SK-N-SH treated with all-trans-retinoic acid at 6 μM for 48 hours (cell line): ENCODE data around the gene PEX10.

ENCODE experiments used
- ATAC-seq: fragments of 200-7000 bp; cut with Tn5 transposase; 3 replicates; pipeline ENCODE4 v1.9.1; 2020; ENCODE audit warnings: mild to moderate bottlenecking, moderate library complexity
- BACH2 ChIP-seq: fragments of 250-450 bp; sonication (Bioruptor Pico); IDR thresholded peaks from 2 replicates; pipeline ENCODE4 v1.9.0; 2021; ENCODE audit warnings: mild to moderate bottlenecking, borderline replicate concordance
- CREB5 ChIP-seq: fragments of 250-450 bp; sonication (Bioruptor Pico); IDR thresholded peaks from 2 replicates; pipeline ENCODE4 v1.5.1; 2020; ENCODE audit warnings: low read depth, mild to moderate bottlenecking, moderate library complexity
- CSDC2 ChIP-seq: fragments of 250-450 bp; sonication (Bioruptor Pico); IDR thresholded peaks from 2 replicates; pipeline ENCODE4 v1.5.0; 2020; ENCODE audit warnings: mild to moderate bottlenecking, moderate library complexity
- ESRRG ChIP-seq: fragments of 250-450 bp; sonication (Bioruptor Pico); IDR thresholded peaks from 2 replicates; pipeline ENCODE4 v1.6.1; 2021; ENCODE audit warnings: mild to moderate bottlenecking
- GLIS3 ChIP-seq: fragments of 250-450 bp; sonication (Bioruptor Pico); IDR thresholded peaks from 2 replicates; pipeline ENCODE4 v1.5.0; 2020; ENCODE audit warnings: mild to moderate bottlenecking, moderate library complexity
- ISL1 ChIP-seq: fragments of 250-450 bp; sonication (Bioruptor Pico); IDR thresholded peaks from 2 replicates; pipeline ENCODE4 v2.1.2; 2022; ENCODE audit warnings: mild to moderate bottlenecking, moderate library complexity
- OSR1 ChIP-seq: fragments of 250-450 bp; sonication (Bioruptor Pico); IDR thresholded peaks from 2 replicates; pipeline ENCODE4 v1.8.0; 2022; ENCODE audit warnings: moderate library complexity, mild to moderate bottlenecking, inconsistent platforms
- POU6F1 ChIP-seq: fragments of 250-450 bp; sonication (Bioruptor Pico); IDR thresholded peaks from 2 replicates; pipeline ENCODE4 v1.8.0; 2021; ENCODE audit warnings: low read depth, mild to moderate bottlenecking, moderate library complexity, borderline replicate concordance
- RARB ChIP-seq: fragments of 250-450 bp; sonication (Bioruptor Pico); IDR thresholded peaks from 2 replicates; pipeline ENCODE4 v1.8.0; 2021; ENCODE audit warnings: mild to moderate bottlenecking, moderate library complexity
- SNAI2 ChIP-seq: fragments of 250-450 bp; sonication (Bioruptor Pico); IDR thresholded peaks from 2 replicates; pipeline ENCODE4 v1.5.0; 2020; ENCODE audit warnings: mild to moderate bottlenecking, moderate library complexity
- TCF4 ChIP-seq: fragments of 250-450 bp; sonication (Bioruptor Pico); IDR thresholded peaks from 2 replicates; pipeline ENCODE4 v1.8.0; 2021; ENCODE audit warnings: mild to moderate bottlenecking, moderate library complexity, borderline replicate concordance
- TOX ChIP-seq: fragments of 250-450 bp; sonication (Bioruptor Pico); IDR thresholded peaks from 2 replicates; pipeline ENCODE4 v1.8.0; 2021; ENCODE audit warnings: mild to moderate bottlenecking, moderate library complexity, borderline replicate concordance
- ZC3H10 ChIP-seq: fragments of 250-450 bp; sonication (Bioruptor Pico); IDR thresholded peaks from 2 replicates; pipeline ENCODE4 v1.5.1; 2021; ENCODE audit warnings: mild to moderate bottlenecking, moderate library complexity
- ZFP3 ChIP-seq: fragments of 250-450 bp; sonication (Bioruptor Pico); IDR thresholded peaks from 2 replicates; pipeline ENCODE4 v1.5.0; 2020; ENCODE audit warnings: mild to moderate bottlenecking, moderate library complexity
- ZFP30 ChIP-seq: fragments of 450-650 bp; formaldehyde crosslinking; IDR thresholded peaks from 2 replicates; pipeline ENCODE4 v1.5.0; 2022; ENCODE audit warnings: mild to moderate bottlenecking, moderate library complexity
- ZNF565 ChIP-seq: fragments of 450-650 bp; formaldehyde crosslinking; conservative IDR thresholded peaks from 2 replicates; pipeline ENCODE4 v1.5.0; 2020; ENCODE audit warnings: low read depth, mild to moderate bottlenecking, moderate library complexity
- ZNF70 ChIP-seq: fragments of 450-650 bp; formaldehyde crosslinking; IDR thresholded peaks from 2 replicates; pipeline ENCODE4 v1.5.0; 2020; ENCODE audit warnings: mild to moderate bottlenecking, moderate library complexity
- ZNF8 ChIP-seq: fragments of 450-650 bp; formaldehyde crosslinking; IDR thresholded peaks from 2 replicates; pipeline ENCODE4 v1.5.0; 2020; ENCODE audit warnings: mild to moderate bottlenecking, moderate library complexity
- TF ChIP-seq, protein P1 (sequence below): fragments of 250-450 bp; sonication (Bioruptor Pico); IDR thresholded peaks from 2 replicates; pipeline ENCODE4 v1.5.0; 2020; ENCODE audit warnings: mild to moderate bottlenecking, moderate library complexity
- TF ChIP-seq, protein P2 (sequence below): fragments of 250-450 bp; sonication (Bioruptor Pico); IDR thresholded peaks from 2 replicates; pipeline ENCODE4 v1.8.0; 2020; ENCODE audit warnings: mild to moderate bottlenecking, moderate library complexity, borderline replicate concordance
- TF ChIP-seq, protein P3 (sequence below): fragments of 250-450 bp; sonication (Bioruptor Pico); IDR thresholded peaks from 2 replicates; pipeline ENCODE4 v1.5.1; 2021; ENCODE audit warnings: mild to moderate bottlenecking, moderate library complexity

Gene PEX10

DNA sequence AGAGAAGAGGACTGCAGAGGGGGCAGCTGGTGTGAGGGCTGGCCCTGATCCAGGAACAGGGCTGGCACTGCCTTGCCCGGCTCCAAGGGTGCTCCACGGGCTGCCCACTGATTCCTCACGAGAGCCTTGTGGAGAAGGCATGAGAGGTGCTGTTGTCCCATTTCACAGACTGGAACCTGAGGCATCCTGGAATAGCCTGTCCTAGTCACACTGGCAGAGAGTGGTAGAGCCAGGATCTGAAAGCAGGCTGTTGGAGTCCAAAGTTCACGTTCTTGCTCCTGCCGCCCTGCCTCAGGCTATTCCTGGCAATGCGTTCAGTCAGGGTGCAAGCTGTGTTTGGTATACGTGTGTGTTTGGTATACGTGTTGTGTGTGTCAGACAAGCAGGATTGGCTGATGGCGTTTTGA lies 18.9 kb downstream of the PEX10 start:
- TF ChIP-seq OSR1: no peak
- no peak for TF ChIP-seq ZFP30
- no peak for TF ChIP-seq TCF4 (CRISPR knock-in tag)
- no peak for ATAC-seq

DNA sequence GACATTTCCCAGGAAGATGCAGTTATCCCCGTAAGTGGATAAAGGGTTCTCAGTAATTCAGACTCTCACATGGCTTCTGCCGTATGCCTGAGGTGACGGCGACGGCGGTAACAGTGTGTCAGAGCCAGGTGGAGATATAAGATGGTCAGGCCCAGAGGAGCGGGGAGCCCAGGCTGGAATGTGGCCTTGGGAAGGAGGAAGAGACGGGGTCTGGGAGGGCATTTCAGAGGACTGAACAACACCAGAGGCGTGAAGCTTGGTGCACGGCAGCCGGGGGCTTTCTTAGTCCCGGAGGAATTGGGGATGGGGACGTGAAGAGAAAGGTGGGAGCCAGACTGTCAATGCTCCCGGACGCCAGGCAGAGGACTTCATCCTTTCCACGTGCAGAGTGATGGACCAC lies 19.7 kb downstream of the PEX10 start:
- ATAC-seq: no peak
- no peak for TF ChIP-seq ZNF565
- TF ChIP-seq, all 23 proteins: peak for 0

GRCh38 chr1:2391931-2392509 lies 20.3 kb downstream of the PEX10 start:
- peak; percentile 7 for ATAC-seq
- TF ChIP-seq ESRRG (CRISPR knock-in tag) (no peak), SNAI2 (CRISPR knock-in tag) (no peak), ZFP3 (CRISPR knock-in tag) (no peak), CREB5 (CRISPR knock-in tag) (no peak), ISL1 (CRISPR knock-in tag) (no peak), ZNF565 (no peak), TCF4 (CRISPR knock-in tag) (no peak), ZNF8 (CRISPR knock-in tag) (no peak), BACH2 (no peak), POU6F1 (CRISPR knock-in tag) (no peak), TOX (CRISPR knock-in tag) (no peak), RARB (CRISPR knock-in tag) (no peak), CSDC2 (CRISPR knock-in tag) (no peak), OSR1 (no peak), ZFP30 (no peak), ZNF70 (CRISPR knock-in tag) (no peak)
- TF ChIP-seq, protein P1, sequence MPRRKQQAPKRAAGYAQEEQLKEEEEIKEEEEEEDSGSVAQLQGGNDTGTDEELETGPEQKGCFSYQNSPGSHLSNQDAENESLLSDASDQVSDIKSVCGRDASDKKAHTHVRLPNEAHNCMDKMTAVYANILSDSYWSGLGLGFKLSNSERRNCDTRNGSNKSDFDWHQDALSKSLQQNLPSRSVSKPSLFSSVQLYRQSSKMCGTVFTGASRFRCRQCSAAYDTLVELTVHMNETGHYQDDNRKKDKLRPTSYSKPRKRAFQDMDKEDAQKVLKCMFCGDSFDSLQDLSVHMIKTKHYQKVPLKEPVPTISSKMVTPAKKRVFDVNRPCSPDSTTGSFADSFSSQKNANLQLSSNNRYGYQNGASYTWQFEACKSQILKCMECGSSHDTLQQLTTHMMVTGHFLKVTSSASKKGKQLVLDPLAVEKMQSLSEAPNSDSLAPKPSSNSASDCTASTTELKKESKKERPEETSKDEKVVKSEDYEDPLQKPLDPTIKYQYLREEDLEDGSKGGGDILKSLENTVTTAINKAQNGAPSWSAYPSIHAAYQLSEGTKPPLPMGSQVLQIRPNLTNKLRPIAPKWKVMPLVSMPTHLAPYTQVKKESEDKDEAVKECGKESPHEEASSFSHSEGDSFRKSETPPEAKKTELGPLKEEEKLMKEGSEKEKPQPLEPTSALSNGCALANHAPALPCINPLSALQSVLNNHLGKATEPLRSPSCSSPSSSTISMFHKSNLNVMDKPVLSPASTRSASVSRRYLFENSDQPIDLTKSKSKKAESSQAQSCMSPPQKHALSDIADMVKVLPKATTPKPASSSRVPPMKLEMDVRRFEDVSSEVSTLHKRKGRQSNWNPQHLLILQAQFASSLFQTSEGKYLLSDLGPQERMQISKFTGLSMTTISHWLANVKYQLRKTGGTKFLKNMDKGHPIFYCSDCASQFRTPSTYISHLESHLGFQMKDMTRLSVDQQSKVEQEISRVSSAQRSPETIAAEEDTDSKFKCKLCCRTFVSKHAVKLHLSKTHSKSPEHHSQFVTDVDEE: no peak
- TF ChIP-seq, protein P2, sequence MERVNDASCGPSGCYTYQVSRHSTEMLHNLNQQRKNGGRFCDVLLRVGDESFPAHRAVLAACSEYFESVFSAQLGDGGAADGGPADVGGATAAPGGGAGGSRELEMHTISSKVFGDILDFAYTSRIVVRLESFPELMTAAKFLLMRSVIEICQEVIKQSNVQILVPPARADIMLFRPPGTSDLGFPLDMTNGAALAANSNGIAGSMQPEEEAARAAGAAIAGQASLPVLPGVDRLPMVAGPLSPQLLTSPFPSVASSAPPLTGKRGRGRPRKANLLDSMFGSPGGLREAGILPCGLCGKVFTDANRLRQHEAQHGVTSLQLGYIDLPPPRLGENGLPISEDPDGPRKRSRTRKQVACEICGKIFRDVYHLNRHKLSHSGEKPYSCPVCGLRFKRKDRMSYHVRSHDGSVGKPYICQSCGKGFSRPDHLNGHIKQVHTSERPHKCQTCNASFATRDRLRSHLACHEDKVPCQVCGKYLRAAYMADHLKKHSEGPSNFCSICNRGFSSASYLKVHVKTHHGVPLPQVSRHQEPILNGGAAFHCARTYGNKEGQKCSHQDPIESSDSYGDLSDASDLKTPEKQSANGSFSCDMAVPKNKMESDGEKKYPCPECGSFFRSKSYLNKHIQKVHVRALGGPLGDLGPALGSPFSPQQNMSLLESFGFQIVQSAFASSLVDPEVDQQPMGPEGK: no peak
- TF ChIP-seq, protein P3, sequence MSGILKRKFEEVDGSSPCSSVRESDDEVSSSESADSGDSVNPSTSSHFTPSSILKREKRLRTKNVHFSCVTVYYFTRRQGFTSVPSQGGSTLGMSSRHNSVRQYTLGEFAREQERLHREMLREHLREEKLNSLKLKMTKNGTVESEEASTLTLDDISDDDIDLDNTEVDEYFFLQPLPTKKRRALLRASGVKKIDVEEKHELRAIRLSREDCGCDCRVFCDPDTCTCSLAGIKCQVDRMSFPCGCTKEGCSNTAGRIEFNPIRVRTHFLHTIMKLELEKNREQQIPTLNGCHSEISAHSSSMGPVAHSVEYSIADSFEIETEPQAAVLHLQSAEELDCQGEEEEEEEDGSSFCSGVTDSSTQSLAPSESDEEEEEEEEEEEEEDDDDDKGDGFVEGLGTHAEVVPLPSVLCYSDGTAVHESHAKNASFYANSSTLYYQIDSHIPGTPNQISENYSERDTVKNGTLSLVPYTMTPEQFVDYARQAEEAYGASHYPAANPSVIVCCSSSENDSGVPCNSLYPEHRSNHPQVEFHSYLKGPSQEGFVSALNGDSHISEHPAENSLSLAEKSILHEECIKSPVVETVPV (CRISPR knock-in tag): no peak

GRCh38 chr1:2391041-2391930 lies 21.1 kb downstream of the PEX10 start, which contains the start of the genes MORN1 and RER1:
Gene MORN1 (minus strand): TSS chr1:2391554. CDS start chr1:2391533, 21 bp downstream.
Gene RER1 (plus strand): TSS chr1:2391841. CDS start chr1:2395791, 3,950 bp downstream.
- peak; percentile 96 for ATAC-seq
- TF ChIP-seq ESRRG (CRISPR knock-in tag) (no peak), ZFP30 (no peak), ZC3H10 (CRISPR knock-in tag) (no peak), ZFP3 (CRISPR knock-in tag) (no peak), GLIS3 (CRISPR knock-in tag) (no peak), CSDC2 (CRISPR knock-in tag) (no peak), TCF4 (CRISPR knock-in tag) (no peak)
- TF ChIP-seq, protein P3 (CRISPR knock-in tag): no peak
- TF ChIP-seq, protein P2: no peak
